Neuronal stem cell (in vitro differentiated cells): Measurements from ENCODE around the gene CD83.

Experiments used
- DNase-seq: peaks from one replicate; pipeline ENCODE4 v3.0.0-alpha.2; 2013; ENCODE audit warnings: low spot score
- H2AFZ ChIP-seq: one replicate; pipeline ENCODE4 v1.6.1; 2013; ENCODE audit warnings: mild to moderate bottlenecking, low read length, inconsistent platforms
- H2AK5ac ChIP-seq: 2 replicates; pipeline ENCODE4 v1.6.1; 2013; ENCODE audit warnings: low read depth, mild to moderate bottlenecking, inconsistent platforms, low read length, moderate library complexity, mixed read lengths
- H2BK120ac ChIP-seq: 2 replicates; pipeline ENCODE4 v1.6.1; 2013; ENCODE audit warnings: low read depth, mild to moderate bottlenecking, inconsistent platforms, low read length, moderate library complexity, mixed read lengths
- H2BK12ac ChIP-seq: one replicate; pipeline ENCODE4 v1.6.1; 2013; ENCODE audit warnings: low read length, inconsistent platforms
- H2BK15ac ChIP-seq: 2 replicates; pipeline ENCODE4 v1.6.1; 2013; ENCODE audit warnings: mild to moderate bottlenecking, low read length, inconsistent platforms, mixed read lengths
- H2BK5ac ChIP-seq: one replicate; pipeline ENCODE4 v1.6.1; 2013; ENCODE audit warnings: inconsistent platforms, mild to moderate bottlenecking, low read length, moderate library complexity
- H3K14ac ChIP-seq: one replicate; pipeline ENCODE4 v1.6.1; 2013; ENCODE audit warnings: low read length, inconsistent platforms
- H3K18ac ChIP-seq: 2 replicates; pipeline ENCODE4 v1.6.1; 2013; ENCODE audit warnings: low read length, inconsistent platforms
- H3K23ac ChIP-seq: 2 replicates; pipeline ENCODE4 v1.6.1; 2013; ENCODE audit warnings: low read depth, mild to moderate bottlenecking, mixed read lengths, low read length, inconsistent platforms; ENCODE audit not compliant: poor library complexity
- H3K27ac ChIP-seq: replicated peaks from 3 replicates; pipeline ENCODE4 v1.5.1; 2013; ENCODE audit warnings: low read length, inconsistent platforms
- H3K27me3 ChIP-seq, 3 experiments: 2 replicates each; pipeline ENCODE4 v1.6.1; 2013; ENCODE audit warnings: low read length in 3 of 3, mild to moderate bottlenecking in 2 of 3, inconsistent platforms in 1 of 3, low read depth in 1 of 3, mixed read lengths in 1 of 3, moderate library complexity in 1 of 3; ENCODE audit not compliant: control insufficient read depth in 3 of 3, insufficient read depth in 3 of 3
- H3K36me3 ChIP-seq, 2 donors: replicated peaks in 1 of 2; 2 replicates each; pipeline ENCODE4 v1.6.1; 2013; ENCODE audit warnings: low read length in 2 of 2; ENCODE audit not compliant: control insufficient read depth in 2 of 2, insufficient read depth in 2 of 2
- H3K4ac ChIP-seq: 2 replicates; pipeline ENCODE4 v1.6.1; 2013; ENCODE audit warnings: inconsistent platforms, mild to moderate bottlenecking, low read length, moderate library complexity
- H3K4me1 ChIP-seq, 2 donors: 1 replicate in 1 of 2; 2 replicates in 1 of 2; pipeline ENCODE4 v1.6.1; 2013; ENCODE audit warnings: low read length in 2 of 2, low read depth in 1 of 2; ENCODE audit not compliant: control insufficient read depth in 2 of 2, insufficient read depth in 1 of 2
- H3K4me2 ChIP-seq: one replicate; pipeline ENCODE4 v1.6.1; 2013; ENCODE audit warnings: mild to moderate bottlenecking, low read length, inconsistent platforms; ENCODE audit not compliant: insufficient read depth, poor library complexity, severe bottlenecking
- H3K4me3 ChIP-seq, 2 donors: 2 replicates each; pipeline ENCODE4 v1.5.1; 2013; ENCODE audit warnings: low read length in 2 of 2, mild to moderate bottlenecking in 2 of 2, inconsistent platforms in 1 of 2, moderate library complexity in 1 of 2
- H3K79me1 ChIP-seq: one replicate; pipeline ENCODE4 v1.6.1; 2013; ENCODE audit warnings: low read depth, mild to moderate bottlenecking, inconsistent platforms, low read length, moderate library complexity
- H3K9ac ChIP-seq: one replicate; pipeline ENCODE4 v1.6.1; 2013; ENCODE audit warnings: mild to moderate bottlenecking, low read depth, low read length, inconsistent platforms; ENCODE audit not compliant: poor library complexity
- H3K9me3 ChIP-seq, 2 donors: replicated peaks in 1 of 2; 2 replicates each; pipeline versions ENCODE3 to v1.6.1; 2013; ENCODE audit warnings: low read length in 2 of 2, mild to moderate bottlenecking in 2 of 2, inconsistent platforms in 1 of 2, low read depth in 1 of 2, mixed read lengths in 1 of 2, moderate library complexity in 1 of 2; ENCODE audit not compliant: control insufficient read depth in 2 of 2, insufficient read depth in 1 of 2
- H4K8ac ChIP-seq: one replicate; pipeline ENCODE4 v1.6.1; 2013; ENCODE audit warnings: low read depth, mild to moderate bottlenecking, inconsistent platforms, low read length, moderate library complexity
- H4K91ac ChIP-seq: one replicate; pipeline ENCODE4 v1.6.1; 2013; ENCODE audit warnings: low read length, low read depth, mild to moderate bottlenecking, inconsistent platforms; ENCODE audit not compliant: poor library complexity
- WGBS, 2 donors: extraction: QIAGEN DNeasy Blood & Tissue Kit; methylation state at CpG; one replicate each; pipeline ENCODE4 v1.1.7; 2013; ENCODE audit warnings: missing lambda C conversion rate in 2 of 2, mixed read lengths in 1 of 2; ENCODE audit not compliant: insufficient read length in 2 of 2, insufficient replicate concordance in 1 of 2; ENCODE audit errors: extremely low coverage in 2 of 2; 5-methylcytosine and 5-hydroxymethylcytosine counted together

CD83 gene

DNA sequence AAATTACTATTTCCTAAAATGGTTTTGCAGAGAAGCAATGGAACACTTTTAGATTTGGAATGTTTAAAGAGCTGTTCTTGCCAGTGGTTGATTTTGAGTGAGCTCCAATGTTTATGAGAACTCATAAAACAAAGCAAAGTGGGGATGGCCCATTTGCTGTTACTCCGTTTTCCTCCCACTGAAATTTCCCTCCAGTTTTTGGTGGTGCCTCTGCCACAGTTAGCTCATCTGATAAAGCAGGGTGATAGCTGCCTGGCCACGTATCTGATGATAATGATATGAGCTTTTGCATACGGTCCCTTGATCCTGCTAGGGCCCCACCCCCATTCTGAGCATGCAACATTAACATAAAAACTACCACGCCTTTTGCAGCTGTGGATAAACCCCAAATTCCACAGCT is 10.4 kb downstream of the CD83 start:
- H2AFZ ChIP-seq, result no peak overlapping the region
- no peak overlapping the region for H2BK12ac ChIP-seq
- H3K4ac ChIP-seq, result no peak overlapping the region
- DNase-seq, result no peak
- H3K79me1 ChIP-seq, result no peaks in the 10 kb centered on the region
- no peak overlapping the region for H2AK5ac ChIP-seq
- H3K4me3 ChIP-seq, result no peak overlapping the region
- no peak overlapping the region for H3K27ac ChIP-seq
- H3K9ac ChIP-seq, result no peak overlapping the region
- WGBS, 2 donors, result no CpG with 5 or more reads among the region's 4 CpGs
- H2BK120ac ChIP-seq, result no peak overlapping the region
- H2BK15ac ChIP-seq, result no peak overlapping the region
- no peaks in the 10 kb centered on the region for H3K36me3 ChIP-seq
- no peak overlapping the region for H3K18ac ChIP-seq
- no peak overlapping the region for H3K4me2 ChIP-seq
- H3K23ac ChIP-seq, result no peak overlapping the region
- no peaks in the 10 kb centered on the region for H3K27me3 ChIP-seq
- no peak overlapping the region for H4K8ac ChIP-seq
- no peak overlapping the region for H4K91ac ChIP-seq
- H3K9me3 ChIP-seq, result no peaks in the 10 kb centered on the region
- H3K14ac ChIP-seq, result no peak overlapping the region
- peaks cover 0 to 8% of the 10 kb centered on the region in 2 donors for H3K4me1 ChIP-seq
- no peak overlapping the region for H2BK5ac ChIP-seq

DNA sequence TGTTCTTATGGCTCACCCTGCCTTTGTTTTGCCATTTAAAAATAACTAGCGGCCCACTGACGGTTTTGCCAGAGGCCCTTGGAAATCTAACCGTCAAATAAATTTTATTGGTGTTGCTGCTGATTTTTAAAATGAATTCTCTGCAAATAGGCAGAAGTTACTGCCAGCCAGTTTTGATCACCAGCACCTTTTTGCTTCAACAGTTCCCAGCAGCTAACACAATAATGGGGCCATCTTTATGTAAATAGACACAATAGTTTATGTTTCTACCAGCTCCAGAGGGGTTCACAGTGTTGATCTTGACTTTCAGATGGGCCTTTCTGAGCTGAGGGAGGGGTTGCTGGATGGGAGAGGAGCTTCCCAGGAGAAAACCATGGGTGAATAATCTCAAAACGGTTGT is 11.2 kb downstream of the CD83 start:
- H4K8ac ChIP-seq, result no peak overlapping the region
- no peak overlapping the region for H3K23ac ChIP-seq
- no peak overlapping the region for H3K14ac ChIP-seq
- H4K91ac ChIP-seq, result no peak overlapping the region
- peak overlapping the region; percentile 79 for H2AFZ ChIP-seq
- H3K4ac ChIP-seq, result no peak overlapping the region
- H3K4me2 ChIP-seq, result no peak overlapping the region
- H3K4me1 ChIP-seq, result peaks cover 0 to 8% of the 10 kb centered on the region in 2 donors
- H2BK5ac ChIP-seq, result no peak overlapping the region
- no peak overlapping the region for H3K9ac ChIP-seq
- no peaks in the 10 kb centered on the region for H3K27me3 ChIP-seq
- no peaks in the 10 kb centered on the region for H3K36me3 ChIP-seq
- H3K18ac ChIP-seq, result no peak overlapping the region
- H2AK5ac ChIP-seq, result no peak overlapping the region
- WGBS, 2 donors, result no CpG with 5 or more reads among the region's 4 CpGs
- H2BK12ac ChIP-seq, result no peak overlapping the region
- no peak overlapping the region for H2BK15ac ChIP-seq
- no peaks in the 10 kb centered on the region for H3K79me1 ChIP-seq
- no peak for DNase-seq
- H3K9me3 ChIP-seq, result no peaks in the 10 kb centered on the region
- H3K27ac ChIP-seq, result no peak overlapping the region
- H3K4me3 ChIP-seq, result no peak overlapping the region
- H2BK120ac ChIP-seq, result no peak overlapping the region

- no peak overlapping the region for H3K23ac ChIP-seq
- WGBS, 2 donors, result no CpG with 5 or more reads among the region's 7 CpGs
- no peak overlapping the region for H3K27ac ChIP-seq
- no peak overlapping the region for H2BK15ac ChIP-seq
- no peak overlapping the region for H4K91ac ChIP-seq
- H2BK120ac ChIP-seq, result no peak overlapping the region
- peaks cover 0 to 8% of the 10 kb centered on the region in 2 donors for H3K4me1 ChIP-seq
- H3K18ac ChIP-seq, result no peak overlapping the region
- H3K36me3 ChIP-seq, result peaks cover 0 to 5% of the 10 kb centered on the region in 2 donors
- no peak overlapping the region for H3K4ac ChIP-seq
- peak overlapping the region; percentile 79 for H2AFZ ChIP-seq
- no peaks in the 10 kb centered on the region for H3K79me1 ChIP-seq
- H3K9me3 ChIP-seq, result no peaks in the 10 kb centered on the region
- no peak overlapping the region for H3K14ac ChIP-seq
- no peak overlapping the region for H2BK12ac ChIP-seq
- H2BK5ac ChIP-seq, result no peak overlapping the region
- no peak overlapping the region for H4K8ac ChIP-seq
- no peak overlapping the region for H3K4me2 ChIP-seq
- no peaks in the 10 kb centered on the region for H3K27me3 ChIP-seq
- H3K4me3 ChIP-seq, result no peak overlapping the region
- H3K9ac ChIP-seq, result no peak overlapping the region
- DNase-seq, result peak; percentile 48
- H2AK5ac ChIP-seq, result no peak overlapping the region
These were observed 12.0 kb downstream of the CD83 start for GRCh38 chr6:14129575-14129974.

- Histone ChIP-seq H3K4ac (no peak overlapping the region), H3K9me3 (no peaks in the 10 kb centered on the region), H3K4me2 (no peak overlapping the region), H3K27ac (no peak overlapping the region), H2AK5ac (no peak overlapping the region), H4K8ac (no peak overlapping the region), H2BK120ac (no peak overlapping the region), H3K18ac (no peak overlapping the region), H2BK15ac (no peak overlapping the region), H3K79me1 (no peaks in the 10 kb centered on the region), H4K91ac (no peak overlapping the region), H3K9ac (no peak overlapping the region), H3K4me3 (no peak overlapping the region), H2AFZ (no peak overlapping the region), H3K23ac (no peak overlapping the region), H3K36me3 (peaks cover 0 to 12% of the 10 kb centered on the region in 2 donors), H3K4me1 (peaks cover 0 to 8% of the 10 kb centered on the region in 2 donors), H3K27me3 (no peaks in the 10 kb centered on the region), H2BK12ac (no peak overlapping the region), H3K14ac (no peak overlapping the region), H2BK5ac (no peak overlapping the region)
- no peak for DNase-seq
- no CpG with 5 or more reads among the region's 15 CpGs for WGBS, 2 donors
These were observed 13.0 kb downstream of the CD83 start for GRCh38 chr6:14130435-14131075.
